ENCODE measurements around the gene TMEM132D.

TMEM132D gene

DNA sequence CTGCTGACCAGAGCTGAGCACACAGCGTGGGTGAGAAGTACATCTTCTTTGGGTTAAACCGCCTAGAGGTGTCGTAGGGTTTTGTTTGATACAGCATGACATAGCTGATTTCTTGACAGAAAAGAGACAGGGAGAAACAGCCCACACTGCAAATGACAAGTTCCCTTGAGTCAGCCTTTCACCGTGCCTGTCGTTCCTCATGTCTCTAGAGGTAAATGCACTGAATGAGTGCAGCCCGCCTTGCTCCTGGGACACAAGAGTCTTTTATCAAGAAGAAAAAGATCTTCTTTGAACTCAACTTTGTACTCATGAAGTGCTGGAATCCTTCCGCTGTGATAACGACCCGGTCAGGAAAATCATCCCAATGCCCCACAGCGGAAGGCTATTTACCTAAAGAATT is 77.6 kb downstream of the TMEM132D start:
- no peak for DNase-seq (ENCODE audit: low read depth, low spot score)

DNA sequence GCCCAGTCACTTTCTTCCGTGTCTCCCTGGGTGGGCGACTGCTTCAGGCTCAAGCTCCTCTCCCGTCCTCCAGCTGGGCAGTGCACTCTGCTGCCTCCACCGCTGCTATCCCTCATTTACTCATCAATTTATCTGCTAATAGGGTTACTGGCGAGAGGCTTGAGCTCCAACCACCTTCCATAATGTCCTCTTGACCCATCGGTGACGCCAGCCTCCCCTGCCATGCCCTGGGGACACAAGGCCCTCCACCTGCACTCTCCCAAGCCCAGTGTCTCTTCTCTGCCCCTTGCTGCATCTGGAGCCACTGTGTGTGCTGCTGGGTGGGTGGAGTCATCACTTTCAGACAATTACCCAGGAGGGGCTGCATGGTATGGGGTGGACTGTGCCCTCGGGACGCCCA is 78.5 kb downstream of the TMEM132D start:
- no peak for DNase-seq (ENCODE audit: low read depth, low spot score)

DNA sequence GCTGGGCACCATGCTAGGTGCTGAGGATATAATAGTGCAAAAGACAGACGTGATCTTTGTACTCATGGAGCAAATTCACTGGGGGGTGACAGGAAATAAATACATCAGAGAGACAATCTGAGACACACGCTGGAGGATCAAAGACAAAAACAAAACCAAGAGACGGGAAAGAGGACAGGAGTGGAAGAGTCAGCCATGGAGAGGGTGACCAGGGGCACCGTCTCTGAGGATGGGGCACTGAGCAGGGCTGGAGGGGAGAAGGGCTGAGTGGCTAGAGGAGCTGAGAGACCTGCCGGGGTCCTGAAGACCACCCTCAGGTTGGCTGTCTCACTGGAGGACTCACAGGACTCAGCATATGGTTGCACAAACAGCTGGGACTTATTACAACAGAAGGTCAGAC is 81.9 kb downstream of the TMEM132D start:
- no peak for DNase-seq (ENCODE audit: low read depth, low spot score)

DNA sequence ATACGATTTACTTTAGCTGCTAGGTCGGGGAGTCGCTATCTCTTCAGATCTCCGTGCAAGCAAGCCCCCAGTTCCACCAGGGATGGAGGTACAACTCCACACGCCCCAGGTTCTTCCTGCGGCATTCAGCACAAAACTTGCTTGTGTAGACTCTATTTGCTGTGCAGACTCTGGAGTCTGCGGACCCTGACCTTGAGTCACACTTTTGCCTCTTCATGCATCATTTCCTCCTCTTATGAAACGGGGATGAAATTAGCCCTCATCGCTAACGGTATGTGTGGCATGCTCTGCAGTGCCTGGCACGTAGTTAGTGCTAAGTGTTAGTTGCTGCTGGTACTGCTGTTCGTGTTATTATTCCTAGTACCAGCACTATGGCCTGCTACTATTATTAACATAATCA is 84.4 kb downstream of the TMEM132D start:
- no peak for DNase-seq (ENCODE audit: low read depth, low spot score)

DNA sequence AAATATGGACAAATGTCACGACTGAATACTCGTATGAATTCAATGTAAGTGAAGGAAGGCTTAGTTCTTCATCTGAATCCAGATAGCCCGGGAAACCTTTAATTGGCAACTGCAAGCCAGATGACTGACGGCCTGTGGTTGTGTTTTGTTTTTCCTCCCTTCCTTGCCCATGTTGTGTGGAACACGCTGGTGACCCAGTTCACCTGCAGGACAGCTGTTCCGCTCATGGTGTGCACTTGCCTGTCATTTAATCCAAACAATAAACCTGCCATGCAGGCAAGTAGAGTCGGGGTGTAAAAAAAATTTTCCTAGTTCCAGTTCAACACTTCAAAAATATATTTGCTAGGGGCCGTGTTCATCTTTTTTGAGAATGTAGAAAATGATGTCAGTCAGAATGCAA is 88.0 kb downstream of the TMEM132D start:
- no peak for DNase-seq (ENCODE audit: low read depth, low spot score)

DNA sequence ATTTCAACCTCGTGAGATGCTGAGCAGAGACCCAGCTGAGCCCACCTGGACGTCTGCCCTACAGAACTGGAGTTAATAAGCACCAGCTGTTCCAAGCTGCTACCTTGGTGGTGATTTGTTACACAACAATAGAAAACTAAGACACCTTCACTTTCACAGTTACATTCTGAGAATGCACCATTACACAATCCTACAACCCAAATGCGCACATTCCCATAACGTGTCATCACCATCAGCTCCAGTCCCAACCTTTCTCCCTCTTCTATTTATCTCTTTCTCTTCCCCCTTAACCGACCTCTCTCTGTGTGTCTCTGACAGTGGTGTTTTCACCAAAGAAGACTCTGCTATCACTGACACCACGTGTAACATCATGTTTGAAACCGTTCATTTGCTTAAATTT is 91.9 kb downstream of the TMEM132D start:
- DNase-seq (ENCODE audit: low read depth, low spot score): no peak

DNA sequence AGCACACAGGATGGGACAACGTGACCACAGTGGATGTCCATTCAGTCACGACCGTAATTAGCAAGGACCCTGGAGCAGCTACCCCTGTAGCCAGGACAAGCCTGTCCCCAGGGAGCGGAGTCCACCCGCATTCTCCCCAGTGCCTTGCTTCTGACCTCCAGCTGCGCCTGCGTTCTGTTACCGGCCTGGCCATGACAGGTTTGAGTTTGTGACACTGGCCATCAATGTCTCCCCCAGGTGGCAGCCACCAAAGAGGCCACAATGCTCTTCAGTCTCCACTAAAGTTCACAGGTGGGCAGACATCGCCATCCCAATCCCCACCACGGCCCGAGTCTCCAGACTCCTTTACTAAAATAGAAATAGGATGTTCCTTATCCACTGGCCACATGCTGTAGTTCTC is 96.7 kb downstream of the TMEM132D start:
- DNase-seq (ENCODE audit: low read depth, low spot score): no peak

DNA sequence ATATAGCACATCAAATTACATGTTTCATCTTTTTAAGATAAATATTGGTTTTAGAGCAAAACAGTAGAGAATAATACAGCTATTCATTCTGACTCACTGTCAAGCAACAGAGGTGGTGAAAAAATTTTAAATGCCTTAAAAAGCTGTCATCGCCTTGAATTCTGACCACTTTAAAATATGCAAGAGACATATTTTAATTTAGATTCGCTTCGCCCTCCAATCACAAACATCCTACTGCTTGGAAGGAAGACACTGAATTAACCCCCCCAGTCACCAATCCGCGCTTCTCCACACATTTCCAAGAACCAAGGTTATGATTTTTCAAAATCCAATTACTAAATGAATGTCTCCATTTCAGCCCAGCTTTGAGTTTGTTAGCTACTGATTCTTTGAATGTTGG is 112.4 kb downstream of the TMEM132D start:
- no peak for DNase-seq (ENCODE audit: low read depth, low spot score)

DNA sequence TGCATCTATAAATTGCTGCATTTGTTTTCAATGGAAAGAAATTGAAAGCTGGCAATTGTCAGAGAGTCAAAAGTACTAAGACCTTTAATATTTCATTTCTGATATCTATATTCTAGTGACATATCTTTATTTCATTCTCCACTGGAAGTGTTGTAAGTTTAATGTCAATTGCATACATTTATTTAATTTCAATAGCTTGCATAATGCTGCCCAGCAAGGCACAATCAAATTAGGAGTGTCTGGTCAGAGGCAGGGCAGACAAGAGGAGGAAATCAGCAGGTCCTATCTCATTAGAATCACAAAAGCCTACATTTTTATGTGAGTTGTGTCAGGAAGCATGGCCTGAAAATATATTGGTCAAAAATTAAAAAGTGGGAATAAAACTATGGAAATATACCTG is 112.9 kb downstream of the TMEM132D start:
- DNase-seq (ENCODE audit: low read depth, low spot score): no peak

DNA sequence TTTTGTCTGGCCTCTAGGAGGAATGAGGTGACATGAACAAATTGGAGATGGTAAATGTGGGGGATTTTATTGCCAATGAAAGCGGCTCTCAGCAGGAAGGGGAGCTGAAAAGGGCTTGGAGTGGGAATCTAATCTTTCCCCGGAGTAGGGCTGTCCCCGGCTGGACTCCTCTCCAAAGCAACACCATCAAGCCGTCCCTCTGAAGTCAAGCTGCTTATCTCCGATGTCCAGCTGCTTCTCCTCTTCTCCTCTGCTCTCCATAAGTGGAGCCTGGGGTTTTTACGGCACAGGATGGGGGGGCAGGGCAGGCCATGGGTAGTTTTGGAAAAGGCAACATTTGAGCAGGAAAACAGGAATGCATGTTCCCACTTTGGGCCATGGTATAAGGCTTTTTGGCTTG is 113.5 kb downstream of the TMEM132D start:
- DNase-seq (ENCODE audit: low read depth, low spot score): no peak

DNA sequence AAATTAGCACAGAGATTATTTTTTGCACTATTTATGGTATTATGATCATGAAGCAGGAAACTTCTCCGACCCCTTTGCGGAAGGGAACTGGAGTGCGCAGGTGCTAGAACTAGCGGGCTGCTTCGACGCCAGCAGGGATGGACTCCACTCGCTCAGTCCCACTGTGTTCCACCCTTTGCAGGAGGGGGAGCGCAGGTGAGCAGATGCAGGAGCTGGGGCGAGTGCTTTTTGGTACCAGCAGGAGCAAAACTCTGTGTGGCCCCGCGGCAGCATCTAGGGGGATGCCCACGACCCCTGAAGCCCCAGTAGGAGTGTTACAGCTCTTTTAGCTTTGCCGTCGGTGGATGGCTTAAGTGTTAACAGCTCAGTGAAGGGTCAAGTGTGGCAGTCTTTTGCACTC is 113.9 kb downstream of the TMEM132D start:
- no peak for DNase-seq (ENCODE audit: low read depth, low spot score)

DNA sequence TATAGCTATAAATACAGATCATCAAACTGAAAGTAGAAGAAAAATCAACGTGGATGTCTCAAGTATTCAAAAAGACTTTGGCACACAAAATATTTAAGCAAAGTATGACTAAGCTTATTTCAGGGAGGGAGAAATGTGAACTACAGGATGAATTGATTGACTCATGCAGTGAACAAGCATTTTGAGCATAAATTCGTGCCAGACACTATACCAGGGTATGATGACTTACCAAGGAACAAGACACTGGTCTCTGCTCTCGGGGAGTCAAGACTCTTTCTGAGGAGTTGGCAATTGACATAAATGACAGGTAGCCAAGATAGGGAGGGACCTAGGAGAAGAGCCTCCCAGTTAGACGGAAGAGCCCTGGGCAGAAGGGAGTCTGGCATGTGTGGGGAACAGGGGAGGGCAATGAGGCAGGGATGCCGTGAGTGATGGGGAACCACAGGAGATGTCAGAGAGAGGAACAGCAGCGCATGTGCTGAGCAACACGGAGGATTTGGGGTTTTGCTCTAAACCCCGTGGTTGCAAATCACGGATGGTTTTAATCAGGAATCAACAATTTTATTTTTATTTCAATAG is 115.2 kb downstream of the TMEM132D start:
- DNase-seq (ENCODE audit: low read depth, low spot score): no peak

DNA sequence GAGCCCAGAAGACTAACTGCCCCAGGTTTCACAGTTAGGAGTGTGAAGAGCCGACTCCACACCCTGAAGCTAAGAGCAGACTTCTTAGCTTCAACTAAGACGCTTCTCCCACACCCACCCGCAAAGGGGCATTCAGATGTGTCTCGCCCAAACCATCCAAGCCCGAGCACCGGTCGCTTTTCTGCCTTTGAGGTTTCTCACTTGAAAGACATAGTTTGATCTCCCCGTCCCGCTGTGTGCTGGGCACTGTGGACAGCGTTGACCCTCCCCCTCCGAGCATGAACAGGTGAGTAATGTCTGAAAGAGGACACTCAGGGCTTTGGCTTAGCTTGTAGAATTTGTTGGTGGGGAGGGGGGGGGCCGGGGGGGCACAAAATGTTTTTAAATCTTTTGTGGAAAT is 123.8 kb downstream of the TMEM132D start:
- no peak for DNase-seq (ENCODE audit: low read depth, low spot score)

DNA sequence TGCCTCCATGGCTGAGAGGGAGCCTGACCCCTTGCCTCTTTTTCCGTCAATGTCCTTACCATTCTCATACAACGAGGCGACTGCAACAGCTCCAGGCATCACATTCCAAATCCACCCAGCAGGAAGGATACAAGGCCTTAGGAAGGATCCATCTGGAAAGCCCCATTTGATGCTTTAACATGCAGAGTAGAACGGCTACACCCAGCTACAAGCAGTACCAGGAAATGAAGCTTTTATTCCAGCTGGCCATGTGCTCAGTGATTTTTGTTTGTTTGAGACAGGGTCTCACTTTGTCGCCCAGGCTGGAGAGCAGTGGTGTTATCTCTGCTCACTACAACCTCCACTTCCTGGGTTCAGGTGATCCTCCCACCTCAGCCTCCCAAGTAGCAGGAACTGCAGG is 124.8 kb downstream of the TMEM132D start:
- DNase-seq (ENCODE audit: low read depth, low spot score): no peak

DNA sequence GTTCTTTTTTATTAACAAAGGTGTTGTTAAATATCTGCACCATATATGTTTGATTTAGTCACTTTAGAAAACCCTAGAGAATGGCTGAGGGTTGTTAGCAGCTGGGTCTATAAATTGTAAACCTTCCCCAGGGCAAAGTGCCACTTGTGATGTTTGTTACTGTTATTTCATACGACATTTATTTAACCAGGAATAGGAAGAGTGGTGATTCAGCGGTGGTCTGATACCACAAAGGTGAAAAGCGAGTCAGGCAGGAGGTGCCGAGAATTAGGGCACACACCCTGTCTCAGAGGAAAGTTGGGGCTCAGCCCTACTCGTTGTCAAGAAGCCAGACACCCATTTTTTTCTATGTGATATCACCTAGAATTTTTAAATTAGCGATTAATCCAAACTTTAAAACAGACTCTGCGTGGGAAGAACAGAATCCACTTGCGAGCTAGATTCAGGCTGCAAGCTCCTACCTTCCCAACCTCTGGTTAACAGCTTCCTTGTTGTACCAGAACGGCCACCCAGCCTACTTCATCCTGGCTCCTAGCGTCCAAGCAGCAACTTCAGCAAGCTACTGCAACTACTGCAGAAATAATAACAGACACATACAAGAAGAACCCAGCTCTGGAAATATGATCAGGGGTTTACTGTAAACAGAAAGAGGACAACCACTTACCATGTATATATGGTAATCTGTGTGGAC is 126.7 kb downstream of the TMEM132D start:
- DNase-seq (ENCODE audit: low read depth, low spot score): no peak

DNA sequence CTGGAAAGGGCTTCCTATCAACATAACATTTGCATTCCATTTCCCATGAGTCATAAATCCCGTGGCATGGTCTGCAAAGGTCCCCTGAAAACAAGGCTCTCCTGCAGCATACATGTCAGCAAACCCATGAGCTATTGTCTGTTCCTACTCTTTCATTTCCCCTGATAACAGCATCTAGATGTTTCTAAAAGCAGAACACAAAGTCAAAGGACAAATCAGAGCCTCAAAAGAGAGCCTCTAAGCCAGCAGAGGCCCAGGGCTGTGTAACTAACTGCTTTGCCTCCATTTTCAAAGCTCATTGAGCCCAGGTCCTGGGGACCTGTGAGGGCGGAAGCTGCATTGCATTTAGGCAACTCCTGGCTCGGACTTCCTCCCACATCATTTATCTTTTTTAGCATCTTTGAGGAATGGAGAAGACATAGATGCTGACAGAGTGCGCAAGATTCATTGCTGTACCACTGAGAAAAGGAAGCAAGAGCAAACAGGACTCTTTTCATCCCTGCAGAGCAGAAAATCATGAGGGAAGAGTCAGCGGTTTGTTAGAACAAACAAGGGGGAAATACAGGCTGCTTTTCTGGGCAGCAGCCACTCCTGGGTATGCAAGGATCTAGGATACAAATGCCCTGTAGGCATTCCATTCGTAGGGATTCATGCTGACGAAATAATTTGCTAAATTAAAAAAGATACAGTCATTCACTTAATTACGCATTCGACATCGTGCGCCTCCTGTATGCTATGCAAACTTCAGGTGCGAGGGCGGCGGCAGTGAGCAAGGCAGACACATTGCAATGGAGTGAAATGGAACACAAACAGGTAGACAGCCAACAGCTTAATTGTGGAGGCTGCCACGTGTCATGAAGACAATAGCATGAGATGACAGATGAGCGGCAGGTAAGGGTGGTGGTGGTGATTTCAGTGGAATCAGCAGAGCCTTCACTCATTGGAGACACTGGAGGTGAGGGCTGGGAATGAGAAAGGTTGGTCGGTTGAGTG is 131.0 kb downstream of the TMEM132D start:
- peak; percentile 30 for DNase-seq (ENCODE audit: low read depth, low spot score)

DNA sequence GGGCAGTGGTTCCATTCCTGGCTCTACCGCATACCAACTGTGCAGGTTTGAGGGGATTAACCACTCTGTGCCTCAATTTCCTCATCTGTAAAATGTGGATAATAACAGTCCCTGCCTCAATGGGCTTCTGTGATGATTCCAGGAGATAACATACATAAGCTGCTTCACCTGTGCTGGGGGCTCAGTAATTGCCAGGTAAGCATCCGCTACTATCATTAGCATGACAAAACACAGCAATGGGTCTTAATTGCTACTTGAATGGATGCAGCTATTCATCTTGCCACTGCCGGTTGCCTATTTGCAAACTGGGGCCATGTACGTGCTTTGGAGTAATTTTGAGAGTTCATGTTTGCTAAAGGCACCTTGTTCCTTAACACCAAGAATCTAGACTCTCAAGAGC is 132.6 kb downstream of the TMEM132D start:
- peak; percentile 71 for DNase-seq (ENCODE audit: low read depth, low spot score)

DNA sequence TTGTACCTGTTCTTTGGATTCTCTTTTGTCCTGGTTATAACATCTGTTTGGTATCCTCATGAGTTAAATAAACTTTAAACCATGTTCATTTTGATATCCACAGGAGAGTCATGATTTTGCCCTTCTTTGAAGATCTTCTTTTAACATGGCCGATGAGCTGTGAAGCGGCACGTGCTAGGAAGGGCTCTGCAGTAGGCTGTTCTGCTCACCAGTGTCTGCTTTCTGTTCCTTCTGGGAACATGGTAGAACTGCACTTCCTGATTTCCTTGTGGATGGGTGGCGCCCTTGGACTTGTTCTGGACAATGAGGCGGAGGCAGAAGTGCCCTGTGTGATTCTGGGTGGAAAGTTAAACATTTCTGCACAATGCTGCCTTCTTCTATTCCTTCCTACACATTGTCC is 138.1 kb downstream of the TMEM132D start:
- no peak for DNase-seq (ENCODE audit: low read depth, low spot score)

DNA sequence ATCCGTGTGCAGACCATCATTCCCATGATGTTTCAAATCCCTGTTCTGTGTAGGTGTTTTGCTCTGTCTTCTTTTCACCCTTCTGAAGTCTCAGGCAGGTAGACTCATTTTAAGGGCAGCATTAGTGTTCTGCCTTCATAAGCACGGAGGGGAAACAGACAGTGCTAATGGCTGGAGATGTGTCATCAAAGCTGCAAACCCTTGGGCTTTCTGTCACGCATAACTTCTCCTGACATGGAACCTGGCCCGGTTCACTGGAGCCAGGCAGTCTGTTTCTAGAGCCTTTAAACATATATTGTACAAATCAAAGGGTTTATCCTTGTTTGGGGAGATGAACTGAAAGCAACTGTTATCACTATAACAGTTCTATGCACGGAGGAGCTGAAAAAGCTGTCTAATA is 141.4 kb downstream of the TMEM132D start:
- DNase-seq (ENCODE audit: low read depth, low spot score): no peak

DNA sequence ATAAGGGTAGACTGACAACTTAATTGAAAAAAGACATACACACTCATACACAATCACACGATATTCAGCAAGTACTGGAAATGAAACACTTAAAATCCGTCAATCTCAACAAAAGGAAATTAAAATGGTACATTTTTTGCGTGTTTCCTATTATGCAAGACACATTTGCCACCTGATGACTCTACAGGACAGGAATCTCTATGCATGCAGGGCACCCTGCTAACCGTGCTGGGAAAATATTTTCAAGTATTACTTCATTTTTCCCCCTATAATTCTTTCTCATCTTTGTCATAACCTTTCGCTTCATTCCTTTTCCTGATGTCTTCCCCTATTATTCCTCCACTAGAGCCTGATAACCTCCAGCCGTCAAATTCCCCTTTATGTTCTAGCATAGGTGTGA is 150.2 kb downstream of the TMEM132D start:
- no peak for DNase-seq (ENCODE audit: low read depth, low spot score)

DNA sequence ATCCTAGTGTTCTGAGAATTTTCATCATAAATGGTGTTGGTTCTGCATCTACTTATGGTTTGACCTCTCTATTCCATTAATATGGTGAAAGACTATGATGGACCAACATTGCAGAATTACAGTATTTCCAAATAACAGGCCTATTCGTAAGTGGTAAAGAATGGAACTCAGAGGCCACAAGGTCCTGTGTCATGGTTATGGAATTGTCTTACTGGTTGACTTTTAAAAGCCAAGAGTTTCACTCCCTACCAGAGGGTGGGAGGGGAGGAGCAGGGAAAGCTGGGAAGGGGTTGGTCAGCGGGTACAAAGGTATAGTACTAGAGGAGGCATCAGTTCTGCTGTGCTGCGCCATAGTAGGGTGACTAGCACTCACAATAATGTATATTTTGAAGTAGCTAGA is 153.4 kb downstream of the TMEM132D start:
- DNase-seq (ENCODE audit: low read depth, low spot score): no peak

DNA sequence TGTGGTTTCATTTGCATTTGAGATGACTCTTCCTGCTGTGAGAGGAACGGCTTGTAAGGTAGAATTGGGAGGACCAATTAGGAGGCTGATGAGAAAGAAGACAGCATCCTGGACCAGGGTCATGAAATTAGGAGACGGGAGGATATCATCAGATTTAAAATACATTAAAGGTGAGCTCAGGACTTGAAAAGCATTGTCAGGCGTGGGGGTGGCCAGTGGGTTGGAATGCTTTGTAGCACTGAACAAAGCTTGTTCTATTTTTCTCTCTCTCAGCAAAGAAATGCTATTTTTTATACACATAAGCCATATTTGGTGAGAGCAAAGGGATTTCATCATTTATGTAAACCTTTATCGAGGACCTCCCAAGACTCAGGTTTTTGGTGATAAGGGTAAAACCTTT is 157.5 kb downstream of the TMEM132D start:
- DNase-seq (ENCODE audit: low read depth, low spot score): no peak

DNA sequence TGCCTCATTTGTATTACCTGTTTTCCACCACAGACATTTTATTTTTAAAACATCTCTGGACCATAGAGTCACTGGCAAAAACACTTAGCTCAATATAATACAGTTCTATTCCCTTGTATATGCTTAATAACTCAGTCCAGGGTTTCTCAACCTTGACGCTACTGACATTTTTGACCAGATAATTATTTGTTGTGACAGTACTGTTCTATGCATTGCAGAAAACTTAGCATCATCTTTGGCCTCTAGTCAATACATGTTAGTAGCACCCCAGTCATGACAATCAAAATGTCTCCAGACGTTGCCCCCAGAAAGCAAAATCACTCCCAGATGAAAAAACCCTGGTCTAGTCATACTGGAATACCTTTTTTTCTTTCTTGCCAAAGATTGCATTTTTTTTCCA is 174.7 kb downstream of the TMEM132D start:
- no peak for DNase-seq (ENCODE audit: low read depth, low spot score)
